Measurements from ENCODE around the gene ZHX3. TPM values are rescaled to one million over a fixed set of nuclear protein-coding genes. Genes with fewer than 3 reads are reported as not detected.

Gene ZHX3
- total and polyA plus RNA-seq, 2 of the 13 experiments (the other 11 are each of a cell fraction or from before 2014, with no cell fraction given): 8.4 to 11.7 TPM

GRCh38 chr20:41340327-41341055, 23.0 kb upstream of the ZHX3 start, which contains the start of gene LPIN3 (continued):
- TF ChIP-seq ADNP (CRISPR knock-in tag; IDR thresholded peaks at IDR 0.05) (no peak; the same call in 1 of the 2 replicates), POLR2G (IDR thresholded peaks at IDR 0.05; ENCODE audit: low read depth, low read length) (peak; percentile 91), ZNF337 (CRISPR knock-in tag; IDR thresholded peaks at IDR 0.05; ENCODE audit: borderline replicate concordance, low read depth) (no peak), ZNF280B (CRISPR knock-in tag; IDR thresholded peaks at IDR 0.05; ENCODE audit: borderline replicate concordance) (peak; percentile 90), THAP7 (CRISPR knock-in tag; IDR thresholded peaks at IDR 0.05) (peak; percentile 88), SP1 (IDR thresholded peaks at IDR 0.05) (no peak), SP1 (CRISPR knock-in tag; IDR thresholded peaks at IDR 0.05) (peak; percentile 93), GZF1 (CRISPR knock-in tag; IDR thresholded peaks at IDR 0.05) (peak; percentile 57; the same call in 1 of the 2 replicates), ZNF280D (CRISPR knock-in tag; IDR thresholded peaks at IDR 0.05) (peak; percentile 91), ZFP36L1 (CRISPR knock-in tag; IDR thresholded peaks at IDR 0.05) (0 out of 2 replicates have a peak, but pooled peaks have one; percentile 27), MAZ (IDR thresholded peaks at IDR 0.05; ENCODE audit: borderline replicate concordance, low read depth, low read length) (peak; percentile 80; the same call in 1 of the 2 replicates), MAZ (CRISPR knock-in tag; IDR thresholded peaks at IDR 0.05; ENCODE audit: low read depth) (no peak), FOXK2 (IDR thresholded peaks at IDR 0.05) (no peak), ZNF878 (CRISPR knock-in tag; IDR thresholded peaks at IDR 0.05) (no peak), CSRNP1 (CRISPR knock-in tag; IDR thresholded peaks at IDR 0.05) (0 out of 2 replicates have a peak, but pooled peaks have one; percentile 76), SIN3A (IDR thresholded peaks at IDR 0.05; ENCODE audit: borderline replicate concordance, low read depth, low read length) (peak; percentile 76; the same call in 1 of the 2 replicates), ELF1 (CRISPR knock-in tag; IDR thresholded peaks at IDR 0.05) (peak; percentile 93), SALL1 (CRISPR knock-in tag; IDR thresholded peaks at IDR 0.05) (peak; percentile 73), SAP130 (CRISPR knock-in tag; IDR thresholded peaks at IDR 0.05; ENCODE audit: low read depth) (peak; percentile 83), ZNF24 (IDR thresholded peaks at IDR 0.05) (peak; percentile 61; the same call in 1 of the 2 replicates)
